Central memory CD4-positive, alpha-beta T cell (primary cell): Measurements from ENCODE around the gene HAO2.
"Not testable (repeated sequence)": the region's sequence is repeated elsewhere in the genome, so short reads cannot be mapped to it uniquely, and the experiment has no call there.

Source experiments
- DNase-seq: peaks from one replicate; pipeline ENCODE4 v3.0.0; 2022

HAO2 gene

DNA sequence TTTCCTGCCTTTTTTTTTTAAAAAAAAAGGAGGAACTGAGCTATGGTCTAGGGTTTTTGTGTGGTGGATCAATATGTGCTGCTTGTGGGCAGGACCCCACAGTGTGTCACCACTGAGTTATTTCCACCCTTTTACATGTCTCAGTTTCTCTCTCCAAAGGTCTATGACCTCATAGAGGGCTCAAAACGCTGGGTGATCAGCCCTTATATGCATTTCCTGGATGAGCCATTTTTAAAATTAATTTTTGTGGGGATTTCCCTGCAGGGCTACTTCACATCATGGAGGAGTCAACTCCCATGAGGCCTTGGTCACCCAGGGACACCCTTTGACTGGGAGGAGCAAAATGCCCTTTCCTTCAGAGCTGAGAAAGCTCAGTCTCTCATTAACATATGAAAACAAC lies 20.7 kb upstream of the HAO2 start:
- DNase-seq: no peak

GRCh38 chr1:119348941-119349340 lies 19.6 kb upstream of the HAO2 start:
- no peak for DNase-seq

- not testable (repeated sequence) for DNase-seq
Measured at GRCh38 chr1:119350866-119351265, 17.7 kb upstream of the HAO2 start.

GRCh38 chr1:119351997-119352396 lies 16.6 kb upstream of the HAO2 start:
- DNase-seq: no peak

DNA sequence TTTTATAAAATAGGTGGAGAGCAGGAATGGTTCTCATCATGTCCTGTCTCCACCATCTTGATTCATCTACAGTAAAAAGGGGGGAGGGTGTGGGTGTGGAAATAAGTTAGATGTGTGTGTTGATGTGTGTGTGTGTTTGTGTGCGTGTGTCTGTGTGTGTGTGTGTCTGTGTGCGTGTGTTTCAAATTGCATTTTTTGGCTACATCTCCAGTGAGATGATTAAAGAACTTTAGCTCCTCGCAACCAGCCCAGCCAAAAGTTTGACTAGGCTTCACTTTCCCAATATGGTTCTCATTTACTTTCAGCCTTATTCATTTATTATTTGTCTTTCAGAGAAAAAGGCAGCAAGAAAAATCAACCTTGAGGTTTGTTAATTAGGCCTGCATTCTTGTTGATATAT lies 14.7 kb upstream of the HAO2 start:
- no peak for DNase-seq

DNA sequence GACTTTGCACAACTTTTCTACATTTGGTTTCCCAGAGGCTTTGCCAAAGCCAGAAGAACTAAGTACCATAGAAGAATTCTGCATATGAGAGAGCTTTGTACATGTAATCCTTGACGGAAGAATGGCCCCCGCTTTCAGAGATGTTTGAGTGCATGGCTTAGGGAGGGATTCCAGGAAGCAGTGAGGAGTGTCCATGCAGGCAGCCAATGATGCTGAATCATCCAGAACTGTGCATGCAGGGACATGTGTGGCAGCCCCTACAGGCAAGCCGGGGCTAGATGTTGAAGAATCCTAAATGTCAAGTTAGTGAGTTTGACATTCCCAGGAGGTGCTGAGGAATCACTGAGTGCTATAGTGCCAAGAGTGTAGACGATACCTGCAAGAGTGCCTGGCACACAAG lies 9.9 kb upstream of the HAO2 start:
- DNase-seq: no peak

DNA sequence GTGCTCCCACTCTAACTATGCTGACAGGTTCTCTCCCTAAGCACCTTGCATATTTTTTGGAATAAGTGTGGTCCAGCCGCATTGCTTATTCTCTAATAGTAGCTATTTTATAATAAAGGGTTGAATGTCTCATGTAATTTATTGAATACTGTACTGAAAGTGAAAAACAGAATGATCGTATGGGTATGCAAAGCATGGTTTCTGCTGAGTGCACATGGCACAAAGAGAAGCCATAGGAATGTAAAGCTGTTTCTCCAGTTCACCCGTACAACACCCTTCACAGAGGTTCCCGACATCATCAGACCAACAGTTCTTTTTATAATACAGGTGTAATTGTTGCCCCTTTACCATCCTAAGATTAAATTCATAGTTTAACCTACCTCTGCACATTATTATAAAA lies 8.9 kb upstream of the HAO2 start:
- DNase-seq: no peak

- no peak for DNase-seq
Measured at GRCh38 chr1:119361205-119361604, 7.4 kb upstream of the HAO2 start.

DNA sequence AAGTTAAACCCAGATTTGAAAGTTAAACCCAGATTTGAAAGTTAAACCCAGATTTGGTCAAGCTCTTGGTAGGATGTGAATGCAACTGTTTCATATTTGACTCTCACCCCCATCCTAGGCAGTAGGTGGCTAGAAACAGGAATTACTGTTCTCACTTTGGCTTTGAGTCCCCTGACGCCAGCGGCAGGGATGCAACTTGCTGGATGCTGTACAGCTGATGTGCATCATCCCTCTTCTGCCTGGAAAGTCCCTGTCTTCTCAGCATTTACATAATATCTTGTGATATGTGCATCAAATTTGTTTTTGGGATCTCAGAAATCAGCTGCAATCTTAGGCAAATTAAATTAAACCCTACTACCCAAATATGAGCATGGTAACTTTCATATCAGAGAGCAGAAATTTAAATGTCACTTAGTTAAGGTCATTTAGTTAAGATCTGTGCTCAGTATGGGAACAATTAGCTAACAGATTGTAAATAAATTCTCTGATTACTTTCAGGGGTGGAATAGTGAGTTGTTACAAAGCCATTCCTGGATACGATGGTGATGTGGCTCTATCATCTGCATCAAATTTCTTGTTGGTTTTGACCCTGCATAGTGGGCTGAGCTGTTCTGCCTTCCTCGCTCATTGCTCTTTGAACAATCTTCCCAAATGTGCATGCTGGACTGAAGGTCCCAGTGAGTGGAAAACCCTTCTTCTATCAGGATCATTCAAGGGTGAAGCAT lies 6.8 kb upstream of the HAO2 start:
- DNase-seq: no peak

GRCh38 chr1:119363162-119363561 lies 5.4 kb upstream of the HAO2 start:
- no peak for DNase-seq

- no peak for DNase-seq
Measured at GRCh38 chr1:119364640-119365039, 3.9 kb upstream of the HAO2 start.

DNA sequence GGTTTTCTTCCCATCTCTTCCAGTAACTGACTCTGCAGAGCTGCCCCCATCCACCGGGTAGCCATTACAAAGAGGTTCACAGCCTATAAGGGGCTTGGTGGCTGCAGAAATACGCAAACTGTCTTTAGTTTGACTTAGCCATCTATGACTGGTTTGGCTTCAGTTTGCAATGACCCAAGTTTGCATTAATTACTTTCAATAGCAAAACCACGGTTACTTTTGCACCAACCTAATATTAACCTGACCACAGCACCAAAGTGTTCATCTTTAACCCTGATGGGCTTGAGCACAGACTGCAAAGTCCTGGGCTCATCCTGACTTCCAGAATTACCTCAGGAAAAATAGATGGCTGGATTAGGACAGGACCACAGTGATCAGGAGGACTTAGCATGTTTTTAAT lies 2.2 kb upstream of the HAO2 start:
- no peak for DNase-seq

DNA sequence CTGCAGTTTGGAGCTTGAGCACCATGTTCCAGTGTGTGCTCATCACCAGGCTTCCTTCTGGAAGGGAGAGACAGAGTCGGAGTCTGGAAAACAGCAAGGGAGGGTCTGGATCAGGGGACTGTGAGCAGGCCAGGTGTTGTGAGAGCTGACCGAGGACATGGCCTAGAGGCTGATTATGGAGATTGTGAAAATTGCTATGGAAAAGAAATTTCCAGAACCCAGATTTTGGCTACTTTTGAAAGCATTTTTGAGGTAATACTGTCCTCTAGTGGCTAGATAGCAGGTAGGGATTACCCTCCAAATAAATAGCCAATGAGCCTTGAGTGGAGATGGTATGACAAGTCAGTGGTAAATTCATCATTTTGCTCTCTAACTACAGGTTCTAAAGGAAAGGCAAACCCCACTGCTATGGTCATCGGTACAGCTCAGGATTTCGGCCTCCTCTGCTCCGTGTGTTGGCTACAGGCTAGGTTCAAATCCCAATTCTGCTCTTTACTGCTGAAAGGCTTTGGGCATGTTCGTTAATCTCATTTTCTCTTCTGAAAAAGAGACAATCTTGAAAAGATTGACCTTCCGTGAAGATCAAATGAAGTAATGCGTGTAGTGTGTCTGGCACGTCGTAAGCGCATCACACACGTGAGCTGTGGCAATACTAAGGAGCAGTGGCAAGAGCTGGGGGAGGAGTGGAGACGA lies 1.0 kb upstream of the HAO2 start:
- no peak for DNase-seq

- DNase-seq: no peak
Measured at GRCh38 chr1:119370748-119371147, 2.2 kb downstream of the HAO2 start.

DNA sequence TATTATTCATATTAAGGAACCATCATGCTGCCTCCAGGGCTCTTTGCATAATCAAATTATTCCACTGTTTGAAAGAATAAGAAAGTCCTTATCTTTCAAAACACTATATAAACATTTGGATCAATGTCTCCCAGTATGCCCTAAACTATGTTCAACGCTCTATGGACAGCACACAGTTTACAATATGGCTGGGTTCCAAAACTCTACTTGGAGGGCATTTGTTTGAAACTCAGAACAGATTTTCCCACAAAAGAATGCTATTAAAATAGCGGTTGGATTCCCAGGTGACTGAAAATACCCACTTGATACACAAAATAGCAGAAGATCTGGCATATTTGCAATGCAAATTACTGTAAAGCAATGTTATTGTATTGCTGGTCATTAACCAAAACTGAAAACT lies 3.2 kb downstream of the HAO2 start:
- no peak for DNase-seq

- no peak for DNase-seq
Measured at GRCh38 chr1:119372503-119373086, 4.0 kb downstream of the HAO2 start.

- no peak for DNase-seq
Measured at GRCh38 chr1:119373465-119373864, 4.9 kb downstream of the HAO2 start.

DNA sequence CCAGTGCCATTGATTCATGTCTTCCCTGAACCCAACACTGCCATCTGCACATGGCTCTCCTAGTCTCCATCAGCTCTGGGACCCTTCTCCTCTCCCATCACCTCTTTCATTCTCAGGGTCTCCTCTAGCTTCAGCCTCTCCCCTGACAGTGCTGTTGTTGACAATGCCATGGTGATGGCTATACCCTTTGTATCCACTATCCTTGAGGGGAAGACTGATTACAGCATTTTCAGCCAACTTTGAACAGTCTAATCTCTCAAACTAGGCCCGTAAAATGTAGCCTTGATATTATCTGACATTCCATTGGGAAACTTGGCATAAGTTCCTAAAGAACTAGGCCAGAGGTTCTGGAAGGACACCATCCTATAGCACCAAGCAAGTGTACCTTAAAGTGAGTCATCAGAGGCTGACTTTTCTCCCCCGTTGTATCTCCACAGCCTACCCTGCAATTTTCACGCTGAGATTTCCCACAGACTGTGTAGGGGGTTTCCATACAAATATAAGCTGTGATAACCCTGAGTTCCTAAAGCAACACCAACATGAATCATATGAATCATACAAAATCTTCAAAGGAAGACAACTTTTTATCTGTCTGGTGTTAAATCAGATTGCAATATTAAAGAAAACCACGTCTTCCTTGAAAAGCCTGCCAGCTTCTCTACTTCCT lies 5.8 kb downstream of the HAO2 start:
- DNase-seq: no peak

GRCh38 chr1:119375366-119375765 lies 6.8 kb downstream of the HAO2 start:
- no peak for DNase-seq

- no peak for DNase-seq
Measured at GRCh38 chr1:119376594-119376993, 8.0 kb downstream of the HAO2 start.

DNA sequence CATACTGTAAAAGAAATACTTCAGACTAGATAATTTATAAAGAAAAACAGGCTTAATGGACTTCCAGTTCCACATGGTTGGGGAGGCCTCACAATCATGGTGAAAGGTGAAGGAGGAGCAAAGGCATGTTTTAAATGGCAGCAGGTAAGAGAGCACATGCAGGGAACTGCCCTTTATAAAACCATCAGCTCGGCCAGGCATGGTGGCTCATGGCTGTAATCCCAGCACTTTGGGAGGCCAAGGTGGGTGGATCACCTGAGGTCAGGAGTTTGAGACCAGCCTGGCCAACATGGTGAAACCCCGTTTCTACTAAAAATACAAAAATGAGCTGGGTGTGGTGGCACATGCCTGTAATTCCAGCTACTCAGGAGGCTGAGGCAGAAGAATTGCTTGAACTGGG lies 9.0 kb downstream of the HAO2 start:
- DNase-seq: not testable (repeated sequence)

- no peak for DNase-seq
Measured at GRCh38 chr1:119379117-119379516, 10.5 kb downstream of the HAO2 start.

GRCh38 chr1:119380304-119380703 lies 11.7 kb downstream of the HAO2 start:
- no peak for DNase-seq
